Retina (tissue), 1 donor: Measurements from ENCODE around the gene TMEM184B.
A peak's percentile ranks its signal among the peaks of the same experiment; 100 is the strongest.

Experiments
- DNase-seq: peaks from one replicate; pipeline ENCODE4 v3.0.0-alpha.2; 2016

TMEM184B gene

DNA sequence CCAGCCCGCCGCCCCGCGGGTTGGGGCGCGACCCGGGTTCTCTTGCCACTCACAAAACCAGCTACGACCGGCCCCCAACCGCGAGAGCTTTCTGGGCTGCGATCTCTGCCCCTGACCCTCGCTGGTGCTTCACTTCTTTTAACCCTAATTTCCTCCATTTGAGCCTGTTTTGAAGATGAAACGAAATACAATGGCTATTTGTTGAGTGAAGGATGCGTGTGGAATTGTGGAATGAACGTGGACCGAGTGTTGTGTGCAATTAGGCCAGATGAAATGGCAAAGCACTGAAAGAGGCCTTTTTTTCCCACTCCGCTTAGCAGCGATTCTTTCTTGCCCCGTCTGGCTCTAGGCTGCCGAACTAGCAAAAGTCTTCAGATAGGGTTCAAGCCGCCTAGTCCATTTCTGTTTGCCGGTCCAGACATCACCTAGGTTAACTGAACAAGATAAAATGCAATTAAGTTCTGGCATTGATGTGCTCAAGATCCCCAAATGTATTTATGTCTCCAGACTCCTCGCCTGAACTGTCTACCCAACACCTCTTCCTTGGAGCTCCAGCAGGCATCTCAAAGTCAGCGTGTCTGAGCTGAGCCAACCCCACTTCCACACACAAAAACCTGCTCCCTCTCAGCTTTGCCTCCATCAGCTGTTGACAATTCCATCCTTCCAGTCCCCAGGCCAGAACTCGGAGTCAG lies 471 bp upstream of the TMEM184B start:
- DNase-seq, result peak; percentile 77

DNA sequence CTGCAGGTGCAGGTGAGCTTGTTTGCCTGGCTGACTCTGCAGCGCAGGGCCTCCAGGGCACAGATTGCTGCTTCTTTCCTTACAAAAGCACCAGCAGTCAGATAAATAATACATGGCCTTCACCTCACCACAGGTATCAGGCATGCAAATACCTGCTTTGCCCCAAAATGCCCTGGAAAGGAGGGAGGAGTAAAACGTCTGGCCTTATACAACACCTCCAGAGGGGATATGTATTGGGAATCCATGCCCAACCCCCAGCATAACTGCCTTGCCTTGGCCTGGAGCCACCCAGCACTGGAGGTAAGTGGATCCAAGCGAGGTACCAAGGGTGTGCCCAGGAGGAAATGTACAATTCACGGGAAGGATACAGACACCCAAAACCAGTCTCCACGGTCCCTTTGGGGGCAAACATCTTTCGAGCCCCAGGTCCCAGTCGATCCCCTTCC lies 860 bp downstream of the TMEM184B start:
- DNase-seq, result no peak

DNA sequence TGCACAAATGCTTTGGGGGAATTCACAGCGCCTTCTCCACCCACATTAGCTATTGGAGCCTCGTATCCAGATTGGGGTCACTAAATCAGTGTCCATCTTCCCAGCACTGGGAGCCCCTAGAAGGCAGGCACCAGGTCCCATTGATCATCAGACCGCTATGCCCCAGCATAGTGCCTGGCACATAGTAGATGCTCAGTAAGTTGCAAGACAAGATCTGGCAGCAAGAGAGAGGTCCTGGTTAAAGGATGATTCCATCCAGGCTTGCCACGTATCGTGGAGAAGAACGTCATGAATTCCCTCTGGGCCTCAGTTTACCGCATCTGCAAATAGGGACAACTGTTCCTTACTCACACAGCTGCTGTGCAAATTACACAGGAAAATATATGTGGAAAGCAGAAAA lies 1.7 kb downstream of the TMEM184B start:
- DNase-seq, result no peak

DNA sequence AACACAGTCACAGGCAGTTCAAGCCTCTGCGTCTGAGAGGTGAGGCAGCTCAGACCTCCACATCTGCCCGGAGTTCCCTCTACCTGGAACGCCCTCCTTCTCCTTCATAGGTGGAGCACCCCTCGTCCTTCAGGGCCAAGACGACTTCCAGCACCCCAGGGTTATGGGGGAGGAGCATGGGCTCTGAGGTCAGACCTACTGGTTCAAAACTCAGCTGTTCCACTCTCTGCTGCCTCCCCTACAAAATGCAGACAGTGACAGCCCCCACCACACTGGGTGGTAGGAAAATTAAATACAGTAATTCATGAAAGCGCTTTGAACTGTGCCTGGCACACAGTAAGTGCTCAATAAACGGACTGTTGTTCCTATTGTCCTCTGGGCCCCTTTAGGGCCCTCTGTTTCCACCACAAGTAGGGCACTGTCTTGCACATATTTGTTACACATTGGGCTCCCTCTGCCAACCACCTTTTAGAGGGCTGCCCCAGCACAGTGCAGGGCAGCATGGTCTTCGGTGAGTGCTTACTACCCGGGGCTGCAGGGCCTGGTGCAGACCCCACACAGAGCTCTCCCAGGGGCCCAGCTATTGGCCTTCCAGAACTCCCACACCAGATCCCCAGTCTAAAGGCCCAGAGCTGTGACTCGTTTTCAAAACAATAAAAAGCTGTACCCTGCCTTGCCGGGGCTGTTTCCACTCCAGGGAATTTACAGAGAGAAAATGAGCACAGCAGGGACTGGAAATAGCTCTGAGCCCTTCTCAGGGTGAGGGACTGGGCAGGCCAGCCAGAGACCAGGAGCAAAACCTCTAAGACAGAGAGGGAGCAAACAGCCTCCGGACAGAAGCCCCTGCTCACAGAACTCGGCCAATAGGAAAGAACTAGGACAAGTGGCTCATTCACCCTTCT lies 2.5 kb downstream of the TMEM184B start:
- peak; percentile 76 for DNase-seq

DNA sequence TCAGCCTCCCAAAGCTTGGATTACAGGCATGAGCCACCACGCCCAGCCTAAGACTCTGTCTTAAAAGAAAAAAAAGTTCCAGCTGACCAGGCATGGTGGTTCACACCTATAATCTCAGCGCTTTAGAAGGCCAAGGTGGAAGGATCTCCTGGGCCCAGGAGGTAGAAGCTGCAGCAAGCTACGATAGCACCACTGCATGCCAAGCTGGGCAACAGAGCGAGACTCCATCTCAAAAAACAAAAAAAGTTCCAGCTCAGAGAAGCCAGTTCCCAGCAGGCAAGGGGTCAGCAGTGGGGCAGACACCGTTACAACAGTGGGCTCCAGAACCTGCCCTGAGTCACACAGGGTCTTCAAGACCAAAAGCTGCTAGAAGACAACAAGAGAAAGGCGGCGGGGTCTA lies 3.3 kb downstream of the TMEM184B start:
- DNase-seq, result no peak

DNA sequence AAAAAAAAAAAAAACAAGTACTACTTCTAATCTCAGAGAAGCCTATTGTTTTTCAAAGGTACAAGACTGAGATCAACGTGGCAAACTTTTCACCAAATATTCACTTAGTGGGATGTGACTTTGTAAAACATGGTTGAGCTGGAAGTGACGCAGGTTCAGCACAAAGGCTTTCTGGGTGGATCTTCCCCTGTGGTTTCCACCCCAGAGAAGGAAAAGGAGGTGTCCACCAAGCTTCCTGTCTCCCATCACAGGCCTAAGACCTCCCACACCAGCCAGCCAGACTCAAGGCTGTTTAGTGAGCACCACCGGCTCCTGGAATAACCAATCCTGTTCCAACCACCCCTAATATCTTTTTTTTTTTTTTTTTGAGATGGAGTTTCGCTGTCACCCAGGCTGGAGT lies 5.7 kb downstream of the TMEM184B start:
- DNase-seq, result no peak

DNA sequence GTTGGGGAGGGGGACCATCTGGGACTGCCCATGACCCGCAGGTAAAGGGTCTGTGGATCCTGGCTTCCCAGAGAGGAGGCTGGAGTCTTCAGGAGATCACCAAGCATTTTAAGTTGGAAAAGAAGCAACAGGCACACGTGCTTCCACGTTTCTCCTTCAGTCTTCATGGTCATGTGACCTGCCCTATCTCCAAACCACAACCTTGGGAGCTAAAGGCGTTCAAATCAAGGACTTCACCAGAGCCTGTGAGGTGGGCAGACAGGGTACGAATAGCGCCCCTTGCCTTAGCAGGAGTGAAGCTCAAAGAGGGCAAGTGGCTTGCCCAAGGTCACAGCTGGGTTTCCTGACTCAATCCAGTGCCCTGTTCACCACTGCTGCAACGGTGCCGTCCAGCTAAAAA lies 6.7 kb downstream of the TMEM184B start:
- no peak for DNase-seq

DNA sequence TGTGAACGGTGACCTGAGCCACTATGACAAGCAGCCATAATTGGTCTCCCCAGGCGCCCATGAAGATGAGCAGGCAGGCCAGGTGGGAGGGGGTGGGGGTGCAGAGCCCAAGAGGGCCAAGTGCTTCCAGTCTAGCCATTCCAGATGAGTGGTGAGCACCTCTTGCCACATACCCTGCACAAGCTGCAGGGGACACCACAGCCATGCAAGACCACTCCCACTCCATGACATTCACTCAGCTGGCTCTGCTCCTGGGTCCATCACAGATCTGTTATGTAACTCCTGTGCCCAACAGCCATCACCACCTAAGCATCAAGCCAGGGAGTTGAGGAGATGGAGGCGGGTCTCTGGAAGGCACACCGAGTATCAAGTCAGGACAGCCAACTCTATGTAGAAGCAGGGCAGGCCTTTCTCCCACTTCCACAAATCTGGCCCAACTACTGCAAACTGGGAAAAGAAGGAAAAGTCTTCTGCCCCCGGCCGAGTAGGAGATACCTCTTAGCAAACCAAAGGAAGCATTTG lies 8.4 kb downstream of the TMEM184B start:
- no peak for DNase-seq

DNA sequence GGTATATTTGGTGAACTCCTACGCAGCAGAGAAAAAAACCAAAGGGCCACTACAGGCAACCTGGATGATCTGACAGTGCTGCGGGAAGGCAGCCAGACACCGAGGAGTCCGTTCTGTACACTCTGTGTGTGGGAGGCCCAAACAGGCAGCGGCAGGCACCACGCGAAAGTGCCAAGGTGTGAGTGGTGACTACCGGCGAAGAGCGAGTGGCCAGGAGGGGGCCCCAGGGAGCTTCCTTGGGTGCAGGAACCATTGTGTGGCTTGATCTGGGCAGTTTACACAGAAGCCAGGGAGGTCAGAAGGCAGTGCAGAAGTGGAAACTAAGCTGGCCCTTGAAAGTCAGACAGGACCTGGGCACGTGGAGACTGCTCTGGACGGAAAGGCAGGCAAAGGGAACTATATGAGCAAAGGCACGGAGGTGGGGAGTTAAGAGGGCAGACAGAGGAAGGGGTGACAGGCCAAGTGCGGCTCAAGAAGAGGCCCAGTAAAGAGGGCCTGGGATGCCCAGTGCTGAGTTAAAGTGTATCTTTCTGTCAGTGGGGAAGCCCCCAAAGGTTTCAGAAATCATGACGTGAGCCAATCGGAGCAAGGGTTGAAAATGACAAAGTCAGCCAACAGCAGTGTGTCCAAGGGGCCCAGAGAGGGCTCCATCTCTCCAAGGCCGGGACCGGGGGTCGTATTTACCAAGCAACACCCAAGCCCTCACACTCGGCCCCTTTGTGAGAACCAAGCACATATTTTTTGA lies 10.6 kb downstream of the TMEM184B start:
- no peak for DNase-seq

DNA sequence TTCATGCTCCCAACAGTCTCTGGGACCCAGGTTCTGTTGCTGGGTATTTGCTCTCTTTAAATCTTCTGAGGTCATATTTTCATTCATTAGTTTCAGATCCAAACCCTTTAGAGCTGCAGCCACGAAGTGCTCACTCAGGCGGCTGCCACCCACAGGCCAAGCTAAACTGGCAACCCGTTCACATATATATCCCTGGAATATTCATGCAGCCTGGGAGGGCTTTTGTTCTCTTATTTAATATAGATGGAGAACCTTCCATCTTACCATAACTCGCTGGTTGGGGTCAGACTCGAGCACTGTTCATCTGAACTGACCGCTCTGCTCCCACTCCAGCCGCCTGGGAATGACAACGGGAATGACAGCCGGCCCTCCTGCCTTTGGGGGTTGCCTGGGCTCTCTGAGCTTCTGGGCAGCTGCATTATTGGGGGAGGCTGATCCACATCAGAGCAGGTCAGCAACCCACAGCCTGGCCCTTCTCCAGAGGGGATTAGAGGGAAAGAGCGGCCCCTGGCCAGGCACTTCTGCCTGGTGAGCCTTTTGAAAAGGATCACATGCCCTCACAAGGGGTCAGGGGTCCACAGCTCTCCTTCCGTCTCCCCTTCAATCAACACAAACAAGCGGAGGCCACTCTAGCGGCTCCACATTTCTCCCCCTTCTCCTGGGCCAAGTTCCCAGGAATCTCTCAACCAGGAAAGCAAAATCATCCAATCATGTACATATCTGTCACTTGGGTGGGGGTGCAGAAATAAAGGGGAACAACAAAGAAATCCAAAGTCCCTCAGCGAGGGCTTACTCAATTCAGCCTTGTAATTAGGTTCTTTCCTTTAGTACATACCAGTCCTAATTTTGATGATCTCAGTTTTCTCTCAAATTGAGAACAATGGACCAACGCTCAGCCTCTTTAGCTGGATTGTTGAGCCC lies 11.8 kb downstream of the TMEM184B start:
- peak; percentile 75 for DNase-seq

DNA sequence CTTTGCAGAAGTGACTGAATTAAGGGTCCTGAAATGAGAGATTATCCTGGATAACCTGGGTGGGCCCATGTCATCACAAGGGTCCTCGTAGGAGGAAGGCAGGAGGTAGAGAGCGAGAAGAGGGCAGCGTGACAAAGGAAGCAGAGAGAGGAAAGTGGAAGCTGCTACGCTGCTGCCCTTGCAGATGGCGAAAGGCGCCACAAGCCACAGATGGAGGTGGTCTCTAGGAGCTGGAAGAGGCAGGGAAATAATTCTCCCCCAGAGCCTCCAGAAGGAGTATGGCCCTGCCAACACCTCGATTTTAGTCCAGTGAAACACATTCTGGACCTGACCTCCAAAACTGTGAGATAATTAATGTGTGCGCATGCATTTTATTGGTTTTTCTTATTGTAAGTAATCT lies 13.4 kb downstream of the TMEM184B start:
- DNase-seq, result no peak

DNA sequence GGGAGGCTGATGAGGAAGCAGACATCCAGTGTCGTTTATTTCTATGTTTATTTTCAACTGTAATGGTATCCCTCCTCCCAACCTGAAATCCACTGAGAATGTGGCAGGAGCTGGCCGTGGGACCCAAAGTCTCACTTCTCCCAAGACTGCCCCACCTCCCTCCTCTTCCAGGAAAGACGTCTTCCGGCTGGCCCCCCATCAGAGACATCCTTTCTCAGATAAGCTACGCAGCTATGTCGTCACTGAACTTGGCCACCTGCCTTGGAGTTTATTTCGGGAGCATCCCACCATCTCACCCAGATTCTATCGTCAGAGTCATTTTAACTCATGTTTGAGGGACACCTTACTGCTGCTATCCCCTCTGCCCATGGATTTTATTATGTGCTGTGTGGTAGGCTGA lies 13.9 kb downstream of the TMEM184B start:
- no peak for DNase-seq

DNA sequence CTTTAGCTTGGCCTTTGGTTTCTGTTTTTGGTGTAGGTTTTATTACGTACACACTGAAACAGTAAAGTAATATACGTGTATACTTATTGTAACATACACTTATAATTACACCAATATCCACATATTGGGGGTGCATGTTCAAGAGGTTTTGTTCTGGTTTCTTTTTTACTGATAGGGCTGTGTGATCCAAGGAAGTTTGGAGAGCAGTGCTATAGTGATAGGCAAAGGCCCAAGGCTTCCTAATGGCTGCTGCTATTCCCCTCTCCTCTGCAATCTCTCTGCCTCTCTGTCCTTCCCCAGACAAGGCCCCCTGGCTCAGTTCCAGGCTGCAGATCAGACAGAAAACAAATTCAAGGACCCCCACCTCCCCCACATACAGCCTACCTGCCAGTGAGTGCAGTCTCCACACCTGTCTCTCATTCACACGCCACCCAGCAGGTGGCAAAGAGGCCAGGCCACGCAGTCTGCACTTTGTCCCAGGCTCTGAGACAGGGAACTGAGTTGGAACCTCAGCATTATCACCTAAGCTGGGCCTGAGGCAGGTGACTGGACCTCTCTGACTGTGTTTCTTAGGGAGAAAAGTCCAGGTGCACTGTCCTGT lies 15.1 kb downstream of the TMEM184B start:
- DNase-seq, result no peak

DNA sequence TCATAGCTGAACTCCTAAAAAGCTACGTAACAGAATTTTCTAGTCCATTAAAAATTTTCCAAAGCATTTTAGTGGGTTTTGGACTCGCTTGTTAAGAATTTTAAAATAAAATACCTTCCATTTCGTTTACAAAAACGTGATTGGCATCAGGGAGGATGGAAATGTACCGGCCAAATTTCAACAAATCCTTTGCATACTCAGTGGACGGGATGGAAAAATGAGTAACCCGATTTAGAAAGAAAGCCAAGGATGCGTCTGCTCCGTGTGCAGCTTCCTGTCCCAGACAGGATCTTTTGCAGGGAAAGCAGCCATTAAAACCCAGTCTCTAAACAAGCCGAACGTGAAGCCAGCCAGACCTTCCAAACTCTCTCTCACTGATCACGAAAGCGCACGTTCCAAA lies 15.6 kb downstream of the TMEM184B start:
- no peak for DNase-seq

DNA sequence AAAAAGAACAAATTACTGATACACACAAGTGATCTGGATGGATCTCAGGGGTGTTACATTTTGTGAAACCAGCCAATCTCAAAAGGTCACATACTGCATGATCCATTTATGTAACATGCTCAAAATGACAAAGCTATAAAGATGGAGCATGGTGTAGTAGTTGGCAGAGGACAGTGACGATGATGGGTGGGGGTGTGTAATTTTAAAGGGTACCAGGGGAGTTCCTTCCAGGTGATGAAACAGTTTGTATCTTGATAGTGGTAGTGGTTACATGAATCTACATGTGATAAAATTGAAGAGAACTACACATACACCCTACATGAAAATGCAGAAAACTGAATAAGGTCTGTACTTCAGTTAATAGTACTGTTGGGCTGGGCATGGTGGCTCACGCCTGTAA lies 17.1 kb downstream of the TMEM184B start:
- DNase-seq, result no peak

DNA sequence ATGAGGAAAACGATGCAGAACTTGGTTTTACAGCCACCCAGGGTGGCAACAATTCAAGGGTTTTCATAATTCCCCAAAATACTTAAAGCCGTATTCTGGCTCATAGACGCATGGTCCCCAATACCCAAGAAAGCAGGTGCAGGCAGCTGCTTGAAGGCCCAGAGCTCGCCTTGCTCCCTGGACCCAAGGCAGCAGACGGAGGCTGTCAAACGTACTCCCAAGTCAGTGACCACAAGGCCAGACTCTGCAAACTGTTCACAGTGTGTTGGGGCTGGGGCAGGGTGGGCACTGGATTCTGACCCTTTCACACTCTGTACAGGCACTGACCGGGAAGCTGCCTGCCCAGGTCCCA lies 21.5 kb downstream of the TMEM184B start:
- DNase-seq, result no peak

DNA sequence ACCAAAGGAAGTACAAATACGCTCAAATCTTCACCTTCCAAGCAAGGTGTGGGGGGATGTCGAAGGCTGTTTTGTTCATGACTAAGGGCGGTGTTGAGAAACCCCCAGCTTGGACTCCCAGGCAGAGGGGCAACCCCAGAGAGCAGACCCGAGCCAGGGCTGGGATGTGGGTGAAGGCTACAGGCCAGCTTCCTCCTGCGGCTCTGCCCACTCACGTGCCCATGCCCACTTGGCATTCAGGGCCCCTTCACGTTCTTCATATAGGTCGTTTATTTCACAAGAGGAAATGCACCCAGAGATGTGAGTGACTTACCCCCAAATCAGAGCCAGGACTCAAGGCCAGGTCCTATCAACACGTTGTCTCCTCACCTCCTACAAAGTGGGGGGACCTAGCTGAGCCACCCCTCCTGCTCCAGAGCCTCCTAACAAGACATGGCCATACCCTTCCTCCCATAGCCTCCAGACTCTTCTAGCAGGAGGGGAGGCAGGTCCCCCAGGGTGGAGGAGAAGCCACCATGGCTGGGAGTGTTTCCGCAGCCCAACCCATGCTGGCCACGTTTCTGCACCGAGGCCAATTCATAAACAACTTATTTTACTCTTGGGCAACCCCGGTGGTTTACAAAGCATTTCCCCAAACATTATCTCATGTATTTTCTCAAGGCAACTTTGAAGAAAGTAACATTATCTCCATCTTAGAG lies 22.0 kb downstream of the TMEM184B start:
- no peak for DNase-seq

DNA sequence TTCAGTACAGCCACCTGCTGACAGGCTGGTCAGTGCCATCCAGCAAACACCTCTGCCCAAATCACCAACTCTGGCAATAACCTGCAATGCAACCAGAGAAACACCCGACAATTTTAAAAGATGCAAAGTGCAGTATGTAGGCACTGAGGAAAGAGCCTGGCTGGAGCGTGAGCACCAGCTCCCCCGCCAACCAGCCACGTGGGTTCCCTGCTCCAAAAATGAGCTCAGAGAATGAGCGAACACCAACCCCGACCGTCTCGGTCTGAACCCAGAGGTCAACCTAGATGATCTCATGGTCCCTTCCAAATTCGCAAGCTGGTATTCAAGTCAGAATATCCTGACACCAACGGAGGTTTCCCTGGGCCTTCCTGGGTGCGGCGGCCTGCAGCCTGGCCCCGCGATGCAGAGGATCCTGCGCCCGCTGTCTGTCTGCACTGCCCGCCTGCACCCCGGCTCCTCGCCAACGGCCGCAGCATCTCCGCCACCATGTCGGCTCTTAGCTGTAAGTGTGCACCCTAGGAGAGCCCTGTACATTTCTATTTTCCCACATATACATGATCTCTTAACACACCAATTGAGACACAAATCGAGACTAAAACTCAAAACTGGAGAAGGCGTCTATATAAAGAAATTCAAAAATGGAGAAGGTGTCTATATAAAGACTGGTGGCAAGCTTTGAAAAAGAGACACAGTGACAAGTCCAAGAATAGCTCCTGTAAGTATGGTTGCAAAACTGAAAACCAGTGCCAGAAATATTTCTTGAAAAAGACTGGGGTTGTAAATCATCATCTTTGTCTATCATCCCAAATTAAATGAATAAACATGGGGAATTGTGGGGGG lies 22.8 kb downstream of the TMEM184B start:
- DNase-seq, result no peak

DNA sequence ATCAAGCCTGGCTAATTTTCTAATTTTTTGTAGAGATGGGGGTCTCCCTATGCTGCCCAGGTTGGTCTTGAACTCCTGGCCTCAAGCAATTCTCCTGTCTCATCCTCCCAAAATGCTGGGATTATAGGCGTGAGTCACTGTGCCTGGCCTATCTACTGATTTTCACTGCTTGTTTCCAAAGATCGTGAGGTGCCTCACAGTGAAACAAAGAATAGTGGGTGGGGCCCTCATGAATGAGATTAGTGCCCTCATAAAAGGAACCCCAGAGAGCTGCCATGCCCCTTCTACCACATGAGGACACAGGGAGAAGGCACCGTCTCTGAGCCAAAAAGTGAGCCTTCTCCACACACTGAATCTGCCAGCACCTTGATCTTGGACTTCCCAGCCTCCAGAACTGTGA lies 23.5 kb downstream of the TMEM184B start:
- no peak for DNase-seq

DNA sequence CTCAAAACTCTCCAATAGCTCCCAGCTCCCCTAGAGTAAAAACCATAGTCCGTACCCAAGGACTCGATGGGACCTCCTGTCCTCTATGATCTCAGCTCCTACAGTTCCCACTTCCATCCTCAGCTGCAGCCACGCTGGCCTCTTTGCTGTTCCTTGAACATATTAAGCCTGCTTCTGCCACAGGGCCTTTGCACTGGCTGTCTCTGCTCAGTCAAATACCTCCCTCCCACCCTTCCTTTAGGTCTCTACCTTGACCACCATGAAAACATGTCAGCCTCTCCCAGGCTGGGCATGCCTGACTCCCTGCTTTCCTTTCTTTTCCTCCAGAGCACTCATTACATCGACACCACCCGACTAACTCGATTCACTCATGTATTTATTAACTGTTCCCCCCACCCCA lies 24.5 kb downstream of the TMEM184B start:
- no peak for DNase-seq
